HTERT RPE-1 (cell line): ENCODE measurements around the gene BACH2.
"Not testable (repeated sequence)": the region's sequence is repeated elsewhere in the genome, so short reads cannot be mapped to it uniquely, and the experiment has no call there.

ENCODE experiments used
- in situ Hi-C: fragments of 300-500 bp; cut with MboI; formaldehyde crosslinking; loops from 4 replicates; pipeline ENCODE4 v1.14.3; 2020; ENCODE audit warnings: low sequenced_read_pairs

The BACH2 gene

GRCh38 chr6:90044182-90044832 is 252.3 kb downstream of the BACH2 start:
- in situ Hi-C loops, result no loop called here

- in situ Hi-C loops, result no loop called here
Measured at GRCh38 chr6:90040931-90041330, 255.7 kb downstream of the BACH2 start.

- in situ Hi-C loops, result no loop called here
Measured at GRCh38 chr6:90039911-90040310, 256.7 kb downstream of the BACH2 start.

GRCh38 chr6:90038961-90039653 is 257.5 kb downstream of the BACH2 start:
- in situ Hi-C loops, result no loop called here

GRCh38 chr6:90036963-90037362 is 259.7 kb downstream of the BACH2 start:
- in situ Hi-C loops, result no loop called here

- in situ Hi-C loops, result no loop called here
Measured at GRCh38 chr6:90035047-90035723, 261.5 kb downstream of the BACH2 start.

GRCh38 chr6:90033746-90034271 is 262.8 kb downstream of the BACH2 start:
- in situ Hi-C loops, result no loop called here

- in situ Hi-C loops, result not testable (repeated sequence)
Measured at GRCh38 chr6:90032489-90033212, 264.0 kb downstream of the BACH2 start.

GRCh38 chr6:90028995-90029635 is 267.5 kb downstream of the BACH2 start:
- in situ Hi-C loops, result no loop called here

GRCh38 chr6:90028066-90028778 is 268.4 kb downstream of the BACH2 start:
- in situ Hi-C loops, result no loop called here

GRCh38 chr6:90026216-90026615 is 270.4 kb downstream of the BACH2 start:
- in situ Hi-C loops, result no loop called here

GRCh38 chr6:90025523-90026061 is 271.1 kb downstream of the BACH2 start:
- in situ Hi-C loops, result no loop called here

- in situ Hi-C loops, result no loop called here
Measured at GRCh38 chr6:90024633-90025032, 272.0 kb downstream of the BACH2 start.

GRCh38 chr6:90021711-90022110 is 274.9 kb downstream of the BACH2 start:
- in situ Hi-C loops, result no loop called here

- in situ Hi-C loops, result no loop called here
Measured at GRCh38 chr6:90020746-90021145, 275.9 kb downstream of the BACH2 start.

- in situ Hi-C loops, result no loop called here
Measured at GRCh38 chr6:90019216-90019615, 277.4 kb downstream of the BACH2 start.

- in situ Hi-C loops, result no loop called here
Measured at GRCh38 chr6:90015883-90016282, 280.8 kb downstream of the BACH2 start.

- in situ Hi-C loops, result no loop called here
Measured at GRCh38 chr6:90008908-90009501, 287.6 kb downstream of the BACH2 start.

GRCh38 chr6:90008189-90008907 is 288.3 kb downstream of the BACH2 start:
- in situ Hi-C loops, result no loop called here
